MM.1S (cell line): ENCODE measurements around the gene HYOU1.
"Not testable (repeated sequence)": the region's sequence is repeated elsewhere in the genome, so short reads cannot be mapped to it uniquely, and the experiment has no call there.

Source experiments
- CTCF ChIP-seq: fragments of 300-600 bp; sonication (generic); IDR thresholded peaks from 2 replicates; pipeline ENCODE4 v1.5.1; 2016; ENCODE audit warnings: antibody characterized with exemption, low read length, mixed read lengths
- EZH2 ChIP-seq: fragments of 300-600 bp; sonication (generic); optimal IDR thresholded peaks from 2 replicates; pipeline ENCODE3; 2017; ENCODE audit warnings: low read depth, mild to moderate bottlenecking, antibody characterized with exemption, low read length, mixed read lengths
- EZH2phosphoT487 ChIP-seq: fragments of 300-600 bp; sonication (generic); IDR thresholded peaks from 2 replicates; pipeline ENCODE4 v1.6.1; 2018; ENCODE audit warnings: antibody characterized with exemption, low read length

GRCh38 chr11:119059128-119059527 is 2.1 kb upstream of the HYOU1 start:
- not testable (repeated sequence) for TF ChIP-seq CTCF, EZH2, EZH2phosphoT487
